H1 (cell line): ENCODE measurements around the gene RRN3. TPM values are rescaled to one million over a fixed set of nuclear protein-coding genes. Genes with fewer than 3 reads are reported as not detected.
"Not testable (repeated sequence)": the region's sequence is repeated elsewhere in the genome, so short reads cannot be mapped to it uniquely, and the experiment has no call there.

Experiments
- CTCF ChIA-PET: fragments of 300-600 bp; sonication (Branson Sonifier 250); formaldehyde crosslinking; loops from one replicate; lab custom pipeline; 2021; ENCODE audit not compliant: partially characterized antibody; lab: Charles Lee
- POLR2A ChIA-PET: fragments of 300-600 bp; sonication (Branson Sonifier 250); formaldehyde crosslinking; loops from one replicate; lab custom pipeline; 2021; ENCODE audit warnings: inconsistent platforms; ENCODE audit not compliant: partially characterized antibody; lab: Charles Lee
- DNase-seq, 2 experiments: peaks; one replicate each; pipeline versions ENCODE4 v3.0.0 to v3.0.0-alpha.2; 2010 to 2022; ENCODE audit warnings: low spot score in 2 of 2, low read depth in 1 of 2, mixed read lengths in 1 of 2
- FAIRE-seq: peaks from 2 replicates; lab custom pipeline; 2011; peaks lifted over from hg19 to GRCh38; lab: Jason Lieb, UNC
- H2AFZ ChIP-seq: 2 replicates; pipeline ENCODE4 v1.8.1; 2012; ENCODE audit warnings: low read length, inconsistent platforms
- H2AK5ac ChIP-seq: 2 replicates; pipeline ENCODE4 v1.6.1; 2013; ENCODE audit warnings: low read depth, low read length
- H2BK120ac ChIP-seq: replicated peaks from 2 replicates; pipeline ENCODE3; 2013; ENCODE audit warnings: low read depth, low read length, inconsistent platforms
- H2BK12ac ChIP-seq: 2 replicates; pipeline ENCODE4 v1.6.1; 2013; ENCODE audit warnings: low read depth, low read length
- H2BK15ac ChIP-seq: 2 replicates; pipeline ENCODE4 v1.6.1; 2013; ENCODE audit warnings: low read length
- H2BK20ac ChIP-seq: 2 replicates; pipeline ENCODE4 v1.6.1; 2013; ENCODE audit warnings: low read length
- H2BK5ac ChIP-seq: 2 replicates; pipeline ENCODE4 v1.6.1; 2013; ENCODE audit warnings: low read depth, low read length
- H3K14ac ChIP-seq: 2 replicates; pipeline ENCODE4 v1.6.1; 2013; ENCODE audit warnings: inconsistent platforms; ENCODE audit not compliant: insufficient read length
- H3K18ac ChIP-seq: 2 replicates; pipeline ENCODE4 v1.6.1; 2013; ENCODE audit warnings: low read length; ENCODE audit errors: extremely low read depth
- H3K23ac ChIP-seq: 2 replicates; pipeline ENCODE4 v1.6.1; 2013; ENCODE audit warnings: inconsistent platforms; ENCODE audit not compliant: insufficient read length
- H3K23me2 ChIP-seq: 2 replicates; pipeline ENCODE4 v1.6.1; 2013; ENCODE audit warnings: low read depth, low read length
- H3K27ac ChIP-seq: 2 replicates; pipeline ENCODE4 v1.6.1; 2011; ENCODE audit warnings: low read depth, low read length, inconsistent platforms
- H3K27me3 ChIP-seq, 4 experiments: replicated peaks in 1 of 4; 1 replicate in 1 of 4; 2 replicates in 3 of 4; pipeline versions ENCODE4 v1.6.1 to v1.8.1; 2011 to 2013; ENCODE audit warnings: low read length in 3 of 4, mild to moderate bottlenecking in 3 of 4, inconsistent platforms in 2 of 4, mixed read lengths in 2 of 4, moderate library complexity in 1 of 4; ENCODE audit not compliant: control insufficient read depth in 3 of 4, insufficient read depth in 3 of 4; ENCODE audit errors: extremely low read depth in 1 of 4
- H3K36me3 ChIP-seq, 4 experiments: 2 replicates each; pipeline versions ENCODE4 v1.6.1 to v1.8.1; 2011 to 2013; ENCODE audit warnings: mild to moderate bottlenecking in 4 of 4, low read length in 3 of 4, moderate library complexity in 2 of 4, control low read depth in 1 of 4, inconsistent platforms in 1 of 4; ENCODE audit not compliant: insufficient read depth in 4 of 4, control insufficient read depth in 2 of 4
- H3K4ac ChIP-seq: replicated peaks from 2 replicates; pipeline ENCODE3; 2013; ENCODE audit warnings: low read length, low read depth, mixed read lengths, inconsistent platforms; ENCODE audit not compliant: insufficient read length
- H3K4me1 ChIP-seq, 4 experiments: replicated peaks in 1 of 4; 1 replicate in 1 of 4; 2 replicates in 3 of 4; pipeline versions ENCODE4 v1.6.1 to v1.8.1; 2011 to 2013; ENCODE audit warnings: low read length in 3 of 4, inconsistent platforms in 2 of 4, mixed read lengths in 1 of 4; ENCODE audit not compliant: insufficient read depth in 4 of 4, control insufficient read depth in 3 of 4
- H3K4me2 ChIP-seq, 2 experiments: 2 replicates each; pipeline versions ENCODE4 v1.6.1 to v1.8.1; 2011 to 2013; ENCODE audit warnings: low read depth in 2 of 2, low read length in 2 of 2, control low read depth in 1 of 2, inconsistent platforms in 1 of 2, mild to moderate bottlenecking in 1 of 2; ENCODE audit not compliant: insufficient read depth in 1 of 2
- H3K4me3 ChIP-seq, 4 experiments: fragments of 200-600, 300-600 bp in 1 of 4; sonication (generic), shearing (Covaris generic), sonication (Bioruptor Twin) in 1 of 4; 2 replicates each; pipeline versions ENCODE4 v1.5.1 to v1.8.1; 2011 to 2016; ENCODE audit warnings: low read length in 4 of 4, low read depth in 3 of 4, control low read depth in 2 of 4, inconsistent platforms in 2 of 4, mild to moderate bottlenecking in 2 of 4, mixed read lengths in 1 of 4, moderate library complexity in 1 of 4; ENCODE audit not compliant: insufficient read depth in 2 of 4; ENCODE audit errors: extremely low read depth in 1 of 4
- H3K56ac ChIP-seq: replicated peaks from 2 replicates; pipeline ENCODE3; 2013; ENCODE audit warnings: low read depth, mild to moderate bottlenecking, mixed read lengths, low read length, inconsistent platforms; ENCODE audit not compliant: insufficient read length
- H3K79me1 ChIP-seq: 2 replicates; pipeline ENCODE4 v1.6.1; 2013; ENCODE audit warnings: low read depth, low read length, control low read depth
- H3K79me2 ChIP-seq, 2 experiments: 2 replicates each; pipeline versions ENCODE4 v1.6.1 to v1.8.1; 2012 to 2013; ENCODE audit warnings: low read length in 2 of 2, mild to moderate bottlenecking in 2 of 2, inconsistent platforms in 1 of 2; ENCODE audit not compliant: insufficient read depth in 2 of 2, control insufficient read depth in 1 of 2
- H3K9ac ChIP-seq, 4 experiments: replicated peaks in 1 of 4; 1 replicate in 1 of 4; 2 replicates in 3 of 4; pipeline versions ENCODE4 v1.6.1 to v1.8.1; 2011 to 2013; ENCODE audit warnings: low read depth in 3 of 4, low read length in 3 of 4, control low read depth in 2 of 4, mild to moderate bottlenecking in 2 of 4, moderate library complexity in 2 of 4, inconsistent platforms in 1 of 4; ENCODE audit errors: extremely low read depth in 1 of 4
- H3K9me3 ChIP-seq, 2 experiments: 2 replicates each; pipeline versions ENCODE4 v1.6.1 to v1.8.1; 2012 to 2013; ENCODE audit warnings: mild to moderate bottlenecking in 2 of 2, moderate library complexity in 2 of 2, control low read depth in 1 of 2, inconsistent platforms in 1 of 2, low read depth in 1 of 2, low read length in 1 of 2, mixed read lengths in 1 of 2; ENCODE audit not compliant: insufficient read depth in 2 of 2
- H4K20me1 ChIP-seq, 2 experiments: replicated peaks in 1 of 2; 2 replicates each; pipeline versions ENCODE3 to v1.8.1; 2011 to 2013; ENCODE audit warnings: inconsistent platforms in 2 of 2, low read length in 2 of 2, mild to moderate bottlenecking in 1 of 2; ENCODE audit not compliant: insufficient read depth in 2 of 2, control insufficient read depth in 1 of 2
- H4K5ac ChIP-seq: 2 replicates; pipeline ENCODE4 v1.6.1; 2013; ENCODE audit warnings: low read length, low read depth, mixed read lengths, inconsistent platforms; ENCODE audit not compliant: insufficient read length
- H4K8ac ChIP-seq: 2 replicates; pipeline ENCODE4 v1.8.0; 2013; ENCODE audit warnings: mild to moderate bottlenecking, moderate library complexity, low read length, inconsistent platforms; ENCODE audit not compliant: insufficient read depth; ENCODE audit errors: extremely low read depth
- H4K91ac ChIP-seq: replicated peaks from 2 replicates; pipeline ENCODE3; 2013; ENCODE audit warnings: low read length, mixed read lengths, inconsistent platforms; ENCODE audit not compliant: insufficient read length
- WGBS, 2 experiments: shearing (Covaris generic) in 1 of 2; methylation state at CpG; one replicate each; pipeline versions ENCODE4 v1.1.6 to v1.1.7; 2013 to 2015; ENCODE audit warnings: low lambda C conversion rate in 2 of 2, mixed read lengths in 2 of 2, inconsistent platforms in 1 of 2, low coverage in 1 of 2, missing lambda C conversion rate in 1 of 2; ENCODE audit not compliant: insufficient replicate concordance in 2 of 2, insufficient coverage in 1 of 2, insufficient read length in 1 of 2; ENCODE audit errors: extremely low coverage in 1 of 2, missing lambda C conversion rate in 1 of 2; 5-methylcytosine and 5-hydroxymethylcytosine counted together
- polyA plus RNA-seq, 7 experiments: library from polyadenylated mRNA; depleted of rRNA in 3 of 7; stranded (reverse) in 5 of 7; unstranded in 2 of 7; fragments of >200 nt in 5 of 7; fragments of 200-250 nt in 2 of 7; gene quantifications; 1 replicate in 5 of 7; 2 replicates in 1 of 7; 4 replicates in 1 of 7; pipeline versions ENCODE4 v1.2.1 to v1.2.3, GENCODE V29; 2011 to 2013; ENCODE audit warnings: missing spikeins in 2 of 7, mixed read lengths in 2 of 7
- total RNA-seq: library from RNA; stranded (reverse); fragmentation: NEBNext Ultra II Directional; extraction: Animal tissue kit (Norgen Biotek cat#: 25700); gene quantifications from 2 replicates; pipeline ENCODE4 v1.2.1, GENCODE V29; 2021

The RRN3 gene
- total and polyA plus RNA-seq, 2 of the 8 experiments (the other 6 are each of a cell fraction or from before 2014, with no cell fraction given), result 15.1 to 26.0 TPM

DNA sequence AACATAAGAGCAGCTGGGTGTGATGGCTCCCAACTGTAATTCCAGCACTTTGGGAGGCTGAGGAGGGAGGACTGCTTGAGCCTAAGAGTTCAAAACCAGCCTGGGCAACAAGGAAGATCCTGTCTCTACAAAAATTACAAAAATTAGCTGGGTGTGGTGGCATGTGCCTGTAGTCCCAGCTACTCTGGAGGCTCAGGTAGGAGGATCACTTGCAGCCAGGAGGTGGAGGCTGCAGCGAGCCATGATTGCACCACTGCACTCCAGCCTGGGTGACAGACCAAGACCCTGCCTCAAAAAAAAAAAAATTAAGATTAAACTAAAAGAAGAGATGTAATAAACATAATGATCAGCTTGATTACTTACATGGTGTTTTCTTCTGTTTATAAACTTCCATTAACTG lies 43.6 kb downstream of the RRN3 start:
- H2BK120ac ChIP-seq, H2BK20ac ChIP-seq, H3K14ac ChIP-seq, H3K4ac ChIP-seq, H4K8ac ChIP-seq, H4K5ac ChIP-seq, H2BK12ac ChIP-seq, H3K9ac ChIP-seq, H2BK15ac ChIP-seq, H3K18ac ChIP-seq, H3K23ac ChIP-seq, POLR2A ChIA-PET, H2AFZ ChIP-seq, H3K27ac ChIP-seq, H2AK5ac ChIP-seq, H3K27me3 ChIP-seq, H3K23me2 ChIP-seq, H4K91ac ChIP-seq, H3K4me3 ChIP-seq, H3K36me3 ChIP-seq, H3K4me1 ChIP-seq, H4K20me1 ChIP-seq, H3K9me3 ChIP-seq, H3K56ac ChIP-seq, FAIRE-seq, H3K4me2 ChIP-seq, DNase-seq, H2BK5ac ChIP-seq: not testable (repeated sequence)
- Histone ChIP-seq H3K79me2 (peaks cover 0 to 24% of the 10 kb centered on the region in 2 experiments; a peak in 3 of 4 replicates), H3K79me1 (peaks cover 13% of the 10 kb centered on the region)
- CTCF ChIA-PET, result interaction anchor here (1.1 to 1.3 kb wide), 2 partner anchors 9 to 11 kb away, joined by 3 to 4 read pairs; no protein-coding TSS in a partner anchor
- WGBS, 2 experiments, result 100% methylated on average over 1 of the region's 1 CpG; no CpG with 5 or more reads in 1 of the 2 experiments
